Kidney glomerular epithelial cell (primary cell): ENCODE measurements around the gene CLCNKB.
"Not testable (repeated sequence)": the region's sequence is repeated elsewhere in the genome, so short reads cannot be mapped to it uniquely, and the experiment has no call there.

Experiments
- DNase-seq: peaks from one replicate; lab custom pipeline; 2025; lab: John Stamatoyannopoulos, UW

CLCNKB gene

GRCh38 chr1:16015491-16015890 lies 28.1 kb upstream of the CLCNKB start:
- no peak for DNase-seq

- DNase-seq, result no peak
Measured at GRCh38 chr1:16015960-16016901, 27.4 kb upstream of the CLCNKB start.

GRCh38 chr1:16017076-16017460 lies 26.5 kb upstream of the CLCNKB start:
- no peak for DNase-seq

GRCh38 chr1:16017461-16018303 lies 25.9 kb upstream of the CLCNKB start, which contains the start of gene HSPB7:
TSS of gene HSPB7 (minus strand) at chr1:16018043. CDS start at chr1:16017963, 80 bp downstream.
- DNase-seq, result no peak

GRCh38 chr1:16018308-16018707 lies 25.3 kb upstream of the CLCNKB start:
- no peak for DNase-seq

GRCh38 chr1:16018749-16019643 lies 24.6 kb upstream of the CLCNKB start:
- no peak for DNase-seq

GRCh38 chr1:16019644-16020277 lies 23.8 kb upstream of the CLCNKB start:
- no peak for DNase-seq

- no peak for DNase-seq
Measured at GRCh38 chr1:16020325-16020724, 23.3 kb upstream of the CLCNKB start.

- DNase-seq, result not testable (repeated sequence)
Measured at GRCh38 chr1:16020878-16021277, 22.7 kb upstream of the CLCNKB start.

- DNase-seq, result no peak
Measured at GRCh38 chr1:16021681-16022080, 21.9 kb upstream of the CLCNKB start, which contains the start of gene CLCNKA. TSS of gene CLCNKA (plus strand) at chr1:16022036. CDS start at chr1:16022620, 584 bp downstream.

GRCh38 chr1:16022393-16022792 lies 21.2 kb upstream of the CLCNKB start:
- no peak for DNase-seq

- DNase-seq, result no peak
Measured at GRCh38 chr1:16023050-16023653, 20.4 kb upstream of the CLCNKB start.

GRCh38 chr1:16026302-16026701 lies 17.3 kb upstream of the CLCNKB start:
- not testable (repeated sequence) for DNase-seq

GRCh38 chr1:16026723-16027484 lies 16.7 kb upstream of the CLCNKB start:
- no peak for DNase-seq

GRCh38 chr1:16028237-16029002 lies 15.2 kb upstream of the CLCNKB start:
- no peak for DNase-seq

- DNase-seq, result not testable (repeated sequence)
Measured at GRCh38 chr1:16029003-16029268, 14.6 kb upstream of the CLCNKB start.

- no peak for DNase-seq
Measured at GRCh38 chr1:16029288-16029687, 14.3 kb upstream of the CLCNKB start.

- no peak for DNase-seq
Measured at GRCh38 chr1:16031551-16031950, 12.0 kb upstream of the CLCNKB start.

- peak; percentile 44 for DNase-seq
Measured at GRCh38 chr1:16032388-16033102, 11.0 kb upstream of the CLCNKB start.
